ENCODE measurements around the gene CBX3. TPM values are rescaled to one million over a fixed set of nuclear protein-coding genes. Genes with fewer than 3 reads are reported as not detected.

Gene CBX3
- total and polyA plus RNA-seq, 2 of the 13 experiments (the other 11 are each of a cell fraction or from before 2014, with no cell fraction given): 53.9 to 249 TPM

GRCh38 chr7:26180792-26181198 lies 20.8 kb upstream of the CBX3 start:
- Histone ChIP-seq H3K27me3 (ENCODE audit: control insufficient read depth in 1 of 2, insufficient read depth in 2 of 2, low read length in 2 of 2) (no peaks in the 10 kb centered on the region), H3K9me3 (ENCODE audit: low read length) (no peaks in the 10 kb centered on the region), H3K79me2 (ENCODE audit: insufficient read depth, low read length) (no peaks in the 10 kb centered on the region), H3K9ac (ENCODE audit: insufficient read depth, low read depth, low read length) (no peak overlapping the region), H3K4me2 (ENCODE audit: low read depth, low read length) (no peak overlapping the region), H3K36me3 (replicated peaks in 1 of 2; ENCODE audit: control insufficient read depth in 1 of 2, insufficient read depth in 2 of 2, low read length in 2 of 2) (no peaks in the 10 kb centered on the region), H4K20me1 (ENCODE audit: insufficient read depth, low read length) (peaks cover 12% of the 10 kb centered on the region; the same call in 1 of the 2 replicates), H3K4me3 (replicated peaks in 1 of 3; ENCODE audit: insufficient read depth in 1 of 3, low read depth in 2 of 3, low read length in 3 of 3) (no peak overlapping the region), H3K27ac (ENCODE audit: extremely low read length, insufficient read depth, low read length) (no peak overlapping the region), H2AFZ (ENCODE audit: low read length) (no peak overlapping the region), H3K4me1 (ENCODE audit: insufficient read depth, low read length) (peaks cover 30% of the 10 kb centered on the region)
- DNase-seq (ENCODE audit: low spot score) (no peak), FAIRE-seq (no peak), ATAC-seq (peak; percentile 5)
- POLR2A ChIA-PET: interaction anchor here (1.5 kb wide), 1 partner anchor 12 kb away, joined by 4 read pairs; no protein-coding TSS in a partner anchor
- intact Hi-C loops (cut with micrococcal nuclease; ENCODE audit: unreplicated experiment) (loop anchor here (5.0 kb wide), 1 partner anchor 88 kb away; no protein-coding TSS in a partner anchor), in situ Hi-C loops (cut with HindIII; ENCODE audit: extremely low pct_ligation_motif_present, low pct_unique_long_range_greater_than_20kb) (loop anchor here (10.0 kb wide), 1 partner anchor 86 kb away; no protein-coding TSS in a partner anchor)
- TF ChIP-seq NR1H2 (CRISPR knock-in tag; IDR thresholded peaks at IDR 0.05; ENCODE audit: borderline replicate concordance, low read depth) (no peak), ZNF792 (CRISPR knock-in tag; IDR thresholded peaks at IDR 0.05) (no peak), CREB1 (IDR thresholded peaks at IDR 0.05) (peak; percentile 22; the same call in 1 of the 2 replicates), CREB1 (CRISPR knock-in tag; IDR thresholded peaks at IDR 0.05) (no peak), POLR2A (IDR thresholded peaks at IDR 0.05; ENCODE audit: insufficient read depth in 1 of 2, low read depth in 2 of 2, low read length in 2 of 2) (0 out of 4 replicates have a peak, but pooled peaks of 1 of the 2 experiments have one; percentile 22), POLR2G (IDR thresholded peaks at IDR 0.05; ENCODE audit: low read depth, low read length) (peak; percentile 77; the same call in 1 of the 2 replicates), CCAR2 (optimal IDR thresholded peaks at IDR 0.05; ENCODE audit: low read depth, low read length) (no peak), CHD4 (IDR thresholded peaks at IDR 0.05; ENCODE audit: borderline replicate concordance, low read length) (no peak), GATAD1 (CRISPR knock-in tag; IDR thresholded peaks at IDR 0.05) (no peak), KDM2A (CRISPR knock-in tag; IDR thresholded peaks at IDR 0.05; ENCODE audit: borderline replicate concordance, low read depth) (peak; percentile 45; the same call in 1 of the 2 replicates), POLR2AphosphoS5 (IDR thresholded peaks at IDR 0.05; ENCODE audit: low read depth, low read length) (0 out of 2 replicates have a peak, but pooled peaks have one; percentile 11), ZNF460 (CRISPR knock-in tag; IDR thresholded peaks at IDR 0.05; ENCODE audit: borderline replicate concordance) (peak; percentile 36; the same call in 1 of the 2 replicates)
- TF ChIP-seq, protein P1, sequence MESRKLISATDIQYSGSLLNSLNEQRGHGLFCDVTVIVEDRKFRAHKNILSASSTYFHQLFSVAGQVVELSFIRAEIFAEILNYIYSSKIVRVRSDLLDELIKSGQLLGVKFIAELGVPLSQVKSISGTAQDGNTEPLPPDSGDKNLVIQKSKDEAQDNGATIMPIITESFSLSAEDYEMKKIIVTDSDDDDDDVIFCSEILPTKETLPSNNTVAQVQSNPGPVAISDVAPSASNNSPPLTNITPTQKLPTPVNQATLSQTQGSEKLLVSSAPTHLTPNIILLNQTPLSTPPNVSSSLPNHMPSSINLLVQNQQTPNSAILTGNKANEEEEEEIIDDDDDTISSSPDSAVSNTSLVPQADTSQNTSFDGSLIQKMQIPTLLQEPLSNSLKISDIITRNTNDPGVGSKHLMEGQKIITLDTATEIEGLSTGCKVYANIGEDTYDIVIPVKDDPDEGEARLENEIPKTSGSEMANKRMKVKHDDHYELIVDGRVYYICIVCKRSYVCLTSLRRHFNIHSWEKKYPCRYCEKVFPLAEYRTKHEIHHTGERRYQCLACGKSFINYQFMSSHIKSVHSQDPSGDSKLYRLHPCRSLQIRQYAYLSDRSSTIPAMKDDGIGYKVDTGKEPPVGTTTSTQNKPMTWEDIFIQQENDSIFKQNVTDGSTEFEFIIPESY (CRISPR knock-in tag; IDR thresholded peaks at IDR 0.05): peak; percentile 59
- TF ChIP-seq, protein P2, sequence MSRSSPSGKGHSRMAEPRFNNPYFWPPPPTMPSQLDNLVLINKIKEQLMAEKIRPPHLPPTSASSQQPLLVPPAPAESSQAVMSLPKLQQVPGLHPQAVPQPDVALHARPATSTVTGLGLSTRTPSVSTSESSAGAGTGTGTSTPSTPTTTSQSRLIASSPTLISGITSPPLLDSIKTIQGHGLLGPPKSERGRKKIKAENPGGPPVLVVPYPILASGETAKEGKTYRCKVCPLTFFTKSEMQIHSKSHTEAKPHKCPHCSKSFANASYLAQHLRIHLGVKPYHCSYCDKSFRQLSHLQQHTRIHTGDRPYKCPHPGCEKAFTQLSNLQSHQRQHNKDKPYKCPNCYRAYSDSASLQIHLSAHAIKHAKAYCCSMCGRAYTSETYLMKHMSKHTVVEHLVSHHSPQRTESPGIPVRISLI (CRISPR knock-in tag; IDR thresholded peaks at IDR 0.05; ENCODE audit: borderline replicate concordance): 0 out of 2 replicates have a peak, but pooled peaks have one; percentile 26
- WGBS (ENCODE audit: low lambda C conversion rate): 72% methylated on average over 5 of the region's 5 CpGs
- CTCF ChIA-PET (ENCODE audit: low intra/inter-chr PET ratio, low total read pairs): no interaction called here
- BruUV-seq (replicated peaks): no TSS peak

All from HepG2 (cell line).